Mesendoderm (in vitro differentiated cells): Measurements from ENCODE around the gene SMARCA2.

Experiments used
- DNase-seq: peaks from one replicate; pipeline ENCODE4 v3.0.0; 2013
- H2AK5ac ChIP-seq: 2 replicates; pipeline ENCODE4 v1.6.1; 2013; ENCODE audit warnings: low read length, inconsistent platforms
- H2BK120ac ChIP-seq: 2 replicates; pipeline ENCODE4 v1.6.1; 2013; ENCODE audit warnings: low read depth, mild to moderate bottlenecking, low read length, moderate library complexity, mixed read lengths
- H2BK15ac ChIP-seq: replicated peaks from 2 replicates; pipeline ENCODE4 v1.6.1; 2013; ENCODE audit warnings: low read depth, mild to moderate bottlenecking, moderate library complexity
- H2BK5ac ChIP-seq: 2 replicates; pipeline ENCODE4 v1.6.1; 2013; ENCODE audit warnings: low read length, inconsistent platforms
- H3K18ac ChIP-seq: 2 replicates; pipeline ENCODE4 v1.6.1; 2013; ENCODE audit warnings: mild to moderate bottlenecking, low read length, mixed read lengths
- H3K23ac ChIP-seq: one replicate; pipeline ENCODE4 v1.6.1; 2013; ENCODE audit warnings: low read length
- H3K27ac ChIP-seq: 2 replicates; pipeline ENCODE4 v1.5.1; 2013; ENCODE audit warnings: low read depth, mild to moderate bottlenecking, inconsistent platforms, low read length, moderate library complexity
- H3K27me3 ChIP-seq: 2 replicates; pipeline ENCODE4 v1.6.1; 2013; ENCODE audit warnings: low read length, control low read depth, mild to moderate bottlenecking, inconsistent platforms; ENCODE audit not compliant: insufficient read depth, poor library complexity
- H3K36me3 ChIP-seq: 2 replicates; pipeline ENCODE4 v1.6.1; 2013; ENCODE audit warnings: low read length, inconsistent platforms; ENCODE audit not compliant: control insufficient read depth, insufficient read depth
- H3K4ac ChIP-seq: one replicate; pipeline ENCODE4 v1.6.1; 2013; ENCODE audit warnings: low read depth, mild to moderate bottlenecking, low read length, moderate library complexity
- H3K4me1 ChIP-seq: 2 replicates; pipeline ENCODE4 v1.6.1; 2013; ENCODE audit warnings: low read depth, low read length, inconsistent platforms; ENCODE audit not compliant: control insufficient read depth
- H3K4me2 ChIP-seq: 2 replicates; pipeline ENCODE4 v1.6.1; 2013; ENCODE audit warnings: low read length
- H3K4me3 ChIP-seq: 2 replicates; pipeline ENCODE4 v1.5.1; 2013; ENCODE audit warnings: mild to moderate bottlenecking, low read length
- H3K56ac ChIP-seq: one replicate; pipeline ENCODE4 v1.6.1; 2013; ENCODE audit warnings: low read length
- H3K79me1 ChIP-seq: 2 replicates; pipeline ENCODE4 v1.6.1; 2013; ENCODE audit warnings: low read length, inconsistent platforms
- H3K79me2 ChIP-seq: 2 replicates; pipeline ENCODE4 v1.6.1; 2013; ENCODE audit warnings: mild to moderate bottlenecking, low read length; ENCODE audit not compliant: control insufficient read depth, insufficient read depth
- H3K9ac ChIP-seq: 2 replicates; pipeline ENCODE4 v1.6.1; 2013; ENCODE audit warnings: low read length, inconsistent platforms
- H4K5ac ChIP-seq: one replicate; pipeline ENCODE4 v1.6.1; 2013; ENCODE audit warnings: low read length
- H4K8ac ChIP-seq: one replicate; pipeline ENCODE4 v1.6.1; 2013; ENCODE audit warnings: low read depth, mild to moderate bottlenecking, control low read depth, low read length, moderate library complexity
- WGBS: extraction: QIAGEN DNeasy Blood & Tissue Kit; methylation state at CpG from one replicate; pipeline ENCODE4 v1.1.7; 2013; ENCODE audit warnings: low lambda C conversion rate, missing lambda C conversion rate; ENCODE audit not compliant: insufficient coverage; ENCODE audit errors: extremely low coverage; 5-methylcytosine and 5-hydroxymethylcytosine counted together

SMARCA2 gene

GRCh38 chr9:2000314-2000713 lies 14.8 kb upstream of the SMARCA2 start:
- H3K27ac ChIP-seq = no peak overlapping the region
- H2AK5ac ChIP-seq = no peak overlapping the region
- no peak overlapping the region for H2BK5ac ChIP-seq
- no peak overlapping the region for H2BK120ac ChIP-seq
- H3K4me3 ChIP-seq = no peak overlapping the region
- no peak overlapping the region for H3K18ac ChIP-seq
- no peaks in the 10 kb centered on the region for H3K4me1 ChIP-seq
- H3K79me2 ChIP-seq = no peaks in the 10 kb centered on the region
- no peaks in the 10 kb centered on the region for H3K27me3 ChIP-seq
- H3K36me3 ChIP-seq = no peaks in the 10 kb centered on the region
- WGBS = no CpG with 5 or more reads among the region's 3 CpGs
- H3K56ac ChIP-seq = no peak overlapping the region
- H3K79me1 ChIP-seq = no peaks in the 10 kb centered on the region
- H4K5ac ChIP-seq = no peak overlapping the region
- no peak overlapping the region for H2BK15ac ChIP-seq
- no peak overlapping the region for H3K4ac ChIP-seq
- H4K8ac ChIP-seq = no peak overlapping the region
- no peak overlapping the region for H3K23ac ChIP-seq
- H3K9ac ChIP-seq = no peak overlapping the region
- no peak overlapping the region for H3K4me2 ChIP-seq
- no peak for DNase-seq

GRCh38 chr9:2008372-2008771 lies 6.8 kb upstream of the SMARCA2 start:
- Histone ChIP-seq H3K9ac (no peak overlapping the region), H3K4ac (no peak overlapping the region), H3K4me2 (no peak overlapping the region), H3K27me3 (peaks cover under 1% of the 10 kb centered on the region), H3K27ac (no peak overlapping the region), H2BK15ac (no peak overlapping the region), H3K79me1 (no peaks in the 10 kb centered on the region), H3K23ac (no peak overlapping the region), H3K79me2 (no peaks in the 10 kb centered on the region), H4K8ac (no peak overlapping the region), H3K36me3 (no peaks in the 10 kb centered on the region), H3K4me1 (no peaks in the 10 kb centered on the region), H2BK120ac (no peak overlapping the region), H2BK5ac (no peak overlapping the region), H3K18ac (no peak overlapping the region), H4K5ac (no peak overlapping the region), H3K4me3 (no peak overlapping the region), H3K56ac (no peak overlapping the region), H2AK5ac (no peak overlapping the region)
- no peak for DNase-seq
- no CpG with 5 or more reads among the region's 2 CpGs for WGBS

GRCh38 chr9:2012347-2012746 lies 2.8 kb upstream of the SMARCA2 start:
- H3K56ac ChIP-seq = no peak overlapping the region
- no peaks in the 10 kb centered on the region for H3K79me2 ChIP-seq
- H3K18ac ChIP-seq = no peak overlapping the region
- no peak overlapping the region for H3K9ac ChIP-seq
- no peak overlapping the region for H3K4me3 ChIP-seq
- H3K79me1 ChIP-seq = no peaks in the 10 kb centered on the region
- no peak overlapping the region for H3K4ac ChIP-seq
- H3K4me1 ChIP-seq = no peaks in the 10 kb centered on the region
- H2BK120ac ChIP-seq = no peak overlapping the region
- no peak overlapping the region for H4K8ac ChIP-seq
- H4K5ac ChIP-seq = no peak overlapping the region
- DNase-seq = no peak
- no peaks in the 10 kb centered on the region for H3K36me3 ChIP-seq
- H3K27me3 ChIP-seq = peaks cover 3% of the 10 kb centered on the region
- H2BK5ac ChIP-seq = no peak overlapping the region
- H3K4me2 ChIP-seq = no peak overlapping the region
- WGBS = 100% methylated on average over 1 of the region's 4 CpGs
- no peak overlapping the region for H3K23ac ChIP-seq
- no peak overlapping the region for H3K27ac ChIP-seq
- H2BK15ac ChIP-seq = no peak overlapping the region
- H2AK5ac ChIP-seq = no peak overlapping the region

- H3K18ac ChIP-seq = no peak overlapping the region
- H2BK15ac ChIP-seq = no peak overlapping the region
- peak overlapping the region; percentile 82 for H3K56ac ChIP-seq
- H3K4me3 ChIP-seq = peak overlapping the region; percentile 62
- H4K8ac ChIP-seq = no peak overlapping the region
- no peaks in the 10 kb centered on the region for H3K79me1 ChIP-seq
- H3K27ac ChIP-seq = no peak overlapping the region
- H3K36me3 ChIP-seq = no peaks in the 10 kb centered on the region
- no peak overlapping the region for H2BK120ac ChIP-seq
- no peak overlapping the region for H2AK5ac ChIP-seq
- no peak overlapping the region for H2BK5ac ChIP-seq
- no peak overlapping the region for H4K5ac ChIP-seq
- no peak overlapping the region for H3K4ac ChIP-seq
- peaks cover 2% of the 10 kb centered on the region for H3K4me1 ChIP-seq
- no peak for DNase-seq
- WGBS = no CpG with 5 or more reads among the region's 13 CpGs
- no peak overlapping the region for H3K23ac ChIP-seq
- H3K27me3 ChIP-seq = peaks cover 10% of the 10 kb centered on the region
- no peaks in the 10 kb centered on the region for H3K79me2 ChIP-seq
- peak overlapping the region; percentile 76 for H3K9ac ChIP-seq
- H3K4me2 ChIP-seq = peak overlapping the region; percentile 90
Observed at GRCh38 chr9:2013743-2014475, 1.2 kb upstream of the SMARCA2 start.

- Histone ChIP-seq H3K56ac (peak overlapping the region; percentile 82), H3K79me1 (no peaks in the 10 kb centered on the region), H3K36me3 (no peaks in the 10 kb centered on the region), H2AK5ac (no peak overlapping the region), H3K9ac (peak overlapping the region; percentile 52), H3K4ac (no peak overlapping the region), H4K5ac (no peak overlapping the region), H4K8ac (no peak overlapping the region), H3K79me2 (no peaks in the 10 kb centered on the region), H3K27me3 (peaks cover 14% of the 10 kb centered on the region), H3K4me3 (peak overlapping the region; percentile 82), H3K27ac (no peak overlapping the region), H3K23ac (no peak overlapping the region), H3K4me1 (peaks cover 2% of the 10 kb centered on the region), H2BK5ac (no peak overlapping the region), H3K4me2 (peak overlapping the region; percentile 99), H3K18ac (no peak overlapping the region), H2BK15ac (no peak overlapping the region), H2BK120ac (no peak overlapping the region)
- no CpG with 5 or more reads among the region's 59 CpGs for WGBS
- DNase-seq = peak; percentile 57
Observed at GRCh38 chr9:2015581-2016407, 647 bp downstream of the SMARCA2 start.
